ENCODE measurements around the gene LGSN.
"Not testable (repeated sequence)": the region's sequence is repeated elsewhere in the genome, so short reads cannot be mapped to it uniquely, and the experiment has no call there.

- TF ChIP-seq TAF1 (conservative IDR thresholded peaks at IDR 0.05); CTCF (IDR thresholded peaks at IDR 0.05; ENCODE audit: low read depth, low read length, missing input control); GABPA (IDR thresholded peaks at IDR 0.05 in 1 of 2, conservative IDR thresholded peaks at IDR 0.05 in 1 of 2); JUND (IDR thresholded peaks at IDR 0.05); RXRA (IDR thresholded peaks at IDR 0.05); YY1 (IDR thresholded peaks at IDR 0.05); ZBTB33 (IDR thresholded peaks at IDR 0.05); RAD21 (IDR thresholded peaks at IDR 0.05); EGR1 (IDR thresholded peaks at IDR 0.05; ENCODE audit: low read depth in 2 of 2); ATF3 (IDR thresholded peaks at IDR 0.05); REST (IDR thresholded peaks at IDR 0.05); FOXA1 (IDR thresholded peaks at IDR 0.05); MAX (IDR thresholded peaks at IDR 0.05): not testable (repeated sequence)
Measured at GRCh38 chr6:63230511-63230910, 89.3 kb downstream of the LGSN start.
